H9 (cell line): ENCODE measurements around the gene C16orf87. TPM values are rescaled to one million over a fixed set of nuclear protein-coding genes. Genes with fewer than 3 reads are reported as not detected.
A peak's percentile ranks its signal among the peaks of the same experiment; 100 is the strongest.

Source experiments
- DNase-seq: peaks from one replicate; pipeline ENCODE4 v3.0.0-alpha.2; 2017
- H2AFZ ChIP-seq: one replicate; pipeline ENCODE4 v1.6.1; 2013; ENCODE audit warnings: mild to moderate bottlenecking, low read length, control low read depth, moderate library complexity
- H2AK5ac ChIP-seq: 2 replicates; pipeline ENCODE4 v1.6.1; 2013; ENCODE audit warnings: low read length, control low read depth, mixed read lengths; ENCODE audit not compliant: insufficient read length
- H2BK120ac ChIP-seq: one replicate; pipeline ENCODE4 v1.6.1; 2013; ENCODE audit warnings: low read depth, mild to moderate bottlenecking, low read length, control low read depth, inconsistent platforms; ENCODE audit not compliant: poor library complexity, severe bottlenecking
- H2BK12ac ChIP-seq: 2 replicates; pipeline ENCODE4 v1.6.1; 2013; ENCODE audit warnings: low read length, control low read depth, mixed read lengths, low read depth; ENCODE audit not compliant: insufficient read length
- H2BK15ac ChIP-seq: 2 replicates; pipeline ENCODE4 v1.6.1; 2013; ENCODE audit warnings: low read depth, low read length, control low read depth
- H2BK20ac ChIP-seq: one replicate; pipeline ENCODE4 v1.6.1; 2013; ENCODE audit warnings: low read depth, mild to moderate bottlenecking, low read length, control low read depth, inconsistent platforms; ENCODE audit not compliant: poor library complexity, severe bottlenecking
- H2BK5ac ChIP-seq: 2 replicates; pipeline ENCODE4 v1.6.1; 2013; ENCODE audit warnings: low read length, control low read depth, mixed read lengths; ENCODE audit not compliant: insufficient read length
- H3K14ac ChIP-seq: 2 replicates; pipeline ENCODE4 v1.6.1; 2013; ENCODE audit warnings: low read length, control low read depth; ENCODE audit not compliant: insufficient read depth
- H3K18ac ChIP-seq: 2 replicates; pipeline ENCODE4 v1.6.1; 2013; ENCODE audit warnings: low read depth, mild to moderate bottlenecking, mixed read lengths, low read length, control low read depth; ENCODE audit not compliant: insufficient read length
- H3K23ac ChIP-seq: 2 replicates; pipeline ENCODE4 v1.6.1; 2013; ENCODE audit warnings: low read length, control low read depth, mixed read lengths, low read depth; ENCODE audit not compliant: insufficient read length
- H3K23me2 ChIP-seq: 2 replicates; pipeline ENCODE4 v1.6.1; 2013; ENCODE audit warnings: low read depth, mild to moderate bottlenecking, mixed read lengths, low read length, control low read depth; ENCODE audit not compliant: insufficient read length, poor library complexity, severe bottlenecking
- H3K27ac ChIP-seq: 2 replicates; pipeline ENCODE4 v1.5.1; 2013; ENCODE audit warnings: low read length, control low read depth, mixed read lengths, low read depth; ENCODE audit not compliant: insufficient read length
- H3K27me3 ChIP-seq: 2 replicates; pipeline ENCODE4 v1.6.1; 2013; ENCODE audit warnings: low read length, control low read depth, inconsistent platforms; ENCODE audit not compliant: insufficient read depth
- H3K4ac ChIP-seq: 2 replicates; pipeline ENCODE4 v1.6.1; 2013; ENCODE audit warnings: low read depth, mild to moderate bottlenecking, control low read depth, inconsistent platforms, low read length, moderate library complexity
- H3K4me1 ChIP-seq: 2 replicates; pipeline ENCODE4 v1.6.1; 2013; ENCODE audit warnings: low read length, control low read depth, inconsistent platforms; ENCODE audit not compliant: insufficient read depth
- H3K4me2 ChIP-seq: 2 replicates; pipeline ENCODE4 v1.6.1; 2013; ENCODE audit warnings: low read length, control low read depth, mixed read lengths; ENCODE audit not compliant: insufficient read length, insufficient read depth
- H3K56ac ChIP-seq: 2 replicates; pipeline ENCODE4 v1.6.1; 2013; ENCODE audit warnings: low read depth, mild to moderate bottlenecking, mixed read lengths, low read length, control low read depth; ENCODE audit not compliant: insufficient read length
- H3K79me1 ChIP-seq: 2 replicates; pipeline ENCODE4 v1.6.1; 2013; ENCODE audit warnings: low read depth, mild to moderate bottlenecking, moderate library complexity, low read length, control low read depth, inconsistent platforms; ENCODE audit not compliant: insufficient read depth, poor library complexity, severe bottlenecking
- H3K79me2 ChIP-seq: 2 replicates; pipeline ENCODE4 v1.6.1; 2013; ENCODE audit warnings: low read length, control low read depth, inconsistent platforms; ENCODE audit not compliant: insufficient read depth
- H3K9ac ChIP-seq: 2 replicates; pipeline ENCODE4 v1.6.1; 2013; ENCODE audit warnings: low read length, control low read depth, mixed read lengths; ENCODE audit not compliant: insufficient read length; ENCODE audit errors: extremely low read depth
- H3K9me3 ChIP-seq: one replicate; pipeline ENCODE4 v1.6.1; 2013; ENCODE audit warnings: low read depth, low read length, inconsistent platforms; ENCODE audit not compliant: control insufficient read depth
- H3T11ph ChIP-seq: one replicate; pipeline ENCODE4 v1.6.1; 2013; ENCODE audit warnings: mild to moderate bottlenecking, low read length, control low read depth, inconsistent platforms
- H4K20me1 ChIP-seq: one replicate; pipeline ENCODE4 v1.6.1; 2013; ENCODE audit not compliant: control insufficient read depth, insufficient read length, insufficient read depth
- H4K5ac ChIP-seq: 2 replicates; pipeline ENCODE4 v1.6.1; 2013; ENCODE audit warnings: low read depth, mild to moderate bottlenecking, mixed read lengths, low read length, control low read depth; ENCODE audit not compliant: insufficient read length
- H4K8ac ChIP-seq: replicated peaks from 2 replicates; pipeline ENCODE4 v1.6.1; 2013; ENCODE audit warnings: low read length, control low read depth, mixed read lengths, low read depth; ENCODE audit not compliant: insufficient read length
- H4K91ac ChIP-seq: 2 replicates; pipeline ENCODE4 v1.6.1; 2013; ENCODE audit warnings: low read depth, mild to moderate bottlenecking, moderate library complexity, mixed read lengths, low read length, control low read depth; ENCODE audit not compliant: insufficient read length
- H3K27ac Mint-ChIP-seq, 3 experiments: 2 replicates in 2 of 3; 3 replicates in 1 of 3; pipeline ENCODE4 v1.8.0; 2020 to 2021; ENCODE audit warnings: mixed read lengths in 3 of 3, mild to moderate bottlenecking in 1 of 3, moderate library complexity in 1 of 3
- H3K27me3 Mint-ChIP-seq: 2 replicates; pipeline ENCODE4 v1.8.0; 2021; ENCODE audit warnings: low read depth, mild to moderate bottlenecking, moderate library complexity, mixed read lengths
- H3K36me3 Mint-ChIP-seq, 3 experiments: 2 replicates in 2 of 3; 3 replicates in 1 of 3; pipeline ENCODE4 v1.8.0; 2020 to 2021; ENCODE audit warnings: low read depth in 3 of 3, mixed read lengths in 3 of 3; ENCODE audit not compliant: insufficient read depth in 1 of 3
- H3K4me1 Mint-ChIP-seq, 2 experiments: 2 replicates each; pipeline ENCODE4 v1.8.0; 2020; ENCODE audit warnings: mixed read lengths in 2 of 2
- H3K4me3 Mint-ChIP-seq, 2 experiments: 2 replicates in 1 of 2; 3 replicates in 1 of 2; pipeline ENCODE4 v1.8.0; 2020 to 2021; ENCODE audit warnings: mild to moderate bottlenecking in 2 of 2, mixed read lengths in 2 of 2, moderate library complexity in 1 of 2
- H3K9me3 Mint-ChIP-seq, 2 experiments: 2 replicates in 1 of 2; 3 replicates in 1 of 2; pipeline ENCODE4 v1.8.0; 2020; ENCODE audit warnings: mild to moderate bottlenecking in 2 of 2, mixed read lengths in 2 of 2, moderate library complexity in 1 of 2
- WGBS: extraction: QIAGEN DNeasy Blood & Tissue Kit; methylation state at CpG from one replicate; pipeline ENCODE4 v1.1.7; 2013; ENCODE audit warnings: missing lambda C conversion rate, low lambda C conversion rate, mixed read lengths; ENCODE audit not compliant: insufficient read length; ENCODE audit errors: extremely low coverage; 5-methylcytosine and 5-hydroxymethylcytosine counted together
- total RNA-seq: library from RNA; stranded (reverse); gene quantifications from 2 replicates; pipeline ENCODE4 v1.2.1, GENCODE V29; 2021
- TF ChIP-seq, protein P1 (sequence below): fragments of 200-600 bp; sonication (generic); conservative IDR thresholded peaks from 3 replicates; pipeline ENCODE4 v1.8.0; 2021; ENCODE audit warnings: antibody characterized with exemption, mild to moderate bottlenecking

The C16orf87 gene
- total RNA-seq, 1 experiment from 2014 or later, result 16.7 TPM

DNA sequence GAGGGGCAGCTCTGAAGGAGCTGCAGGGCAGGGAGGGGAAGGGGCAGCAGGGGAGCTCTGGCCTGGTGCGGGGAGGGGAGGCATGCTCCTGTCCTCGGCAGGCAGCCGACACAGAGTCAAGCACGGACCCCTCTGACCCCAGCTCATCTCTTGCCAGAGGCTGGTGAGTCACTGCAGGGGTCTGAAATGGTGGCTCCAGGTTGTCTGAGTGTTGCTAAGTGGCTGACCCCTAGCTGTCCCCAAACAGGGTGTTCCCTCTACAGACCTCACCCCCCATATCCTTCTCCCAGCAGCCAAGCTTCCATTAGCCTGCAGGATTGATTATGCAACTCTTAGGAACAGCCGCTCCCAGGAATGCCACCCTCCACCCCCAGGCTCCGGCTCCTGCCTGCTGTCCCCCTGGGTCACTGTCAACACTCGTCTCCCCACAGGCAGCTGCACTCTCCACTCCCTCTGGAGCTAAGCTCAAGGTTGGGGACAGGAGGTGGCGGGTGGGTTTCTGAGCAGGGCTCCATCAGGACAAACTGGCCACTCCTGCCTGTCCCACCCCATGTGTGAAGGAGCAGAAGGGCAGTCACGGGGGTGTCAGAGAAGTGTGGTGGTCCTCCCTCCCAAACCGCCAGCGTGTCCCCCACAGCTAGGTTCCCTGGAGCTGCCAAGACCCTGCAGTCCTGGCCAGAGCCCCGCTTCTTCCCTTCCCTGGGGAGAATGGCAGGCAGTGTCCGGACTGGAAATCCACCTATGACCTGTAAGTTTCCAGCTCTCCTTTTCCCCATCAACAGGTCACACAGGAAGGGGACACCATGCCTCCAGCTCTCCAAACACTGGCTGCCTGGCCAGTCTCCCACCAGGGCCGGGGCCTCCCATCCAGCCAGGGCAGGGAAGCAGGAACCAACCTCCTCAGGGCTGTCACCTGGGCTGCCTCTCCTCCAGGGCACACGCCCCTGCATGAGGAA, 83.9 kb downstream of the C16orf87 start:
- no peak overlapping the region for H3K4me2 ChIP-seq
- peak overlapping the region; percentile 47 for H4K91ac ChIP-seq
- H3K14ac ChIP-seq, result peak overlapping the region; percentile 9; the same call in 1 of the 2 replicates
- no peaks in the 10 kb centered on the region for H3K9me3 Mint-ChIP-seq
- no peaks in the 10 kb centered on the region for H3K23me2 ChIP-seq
- no peak overlapping the region for H4K8ac ChIP-seq
- no peaks in the 10 kb centered on the region for H3K27me3 Mint-ChIP-seq
- H3K4me1 ChIP-seq, result 0 out of 2 replicates have a peak, but pooled peaks cover 6% of the 10 kb centered on the region
- no peak overlapping the region for H3K56ac ChIP-seq
- H3K79me2 ChIP-seq, result no peaks in the 10 kb centered on the region
- no peak overlapping the region for H2BK20ac ChIP-seq
- H4K5ac ChIP-seq, result no peak overlapping the region
- H3K27ac Mint-ChIP-seq, result peak overlapping the region in 2 of 3 experiments; percentile 40 to 64; a peak in 2 of 7 replicates
- no peak overlapping the region; the same call in 1 of the 2 replicates for H3K4ac ChIP-seq
- H2AFZ ChIP-seq, result no peak overlapping the region
- no peaks in the 10 kb centered on the region for H3K9me3 ChIP-seq
- no peaks in the 10 kb centered on the region for H3K79me1 ChIP-seq
- H3K23ac ChIP-seq, result no peak overlapping the region
- TF ChIP-seq, protein P1, sequence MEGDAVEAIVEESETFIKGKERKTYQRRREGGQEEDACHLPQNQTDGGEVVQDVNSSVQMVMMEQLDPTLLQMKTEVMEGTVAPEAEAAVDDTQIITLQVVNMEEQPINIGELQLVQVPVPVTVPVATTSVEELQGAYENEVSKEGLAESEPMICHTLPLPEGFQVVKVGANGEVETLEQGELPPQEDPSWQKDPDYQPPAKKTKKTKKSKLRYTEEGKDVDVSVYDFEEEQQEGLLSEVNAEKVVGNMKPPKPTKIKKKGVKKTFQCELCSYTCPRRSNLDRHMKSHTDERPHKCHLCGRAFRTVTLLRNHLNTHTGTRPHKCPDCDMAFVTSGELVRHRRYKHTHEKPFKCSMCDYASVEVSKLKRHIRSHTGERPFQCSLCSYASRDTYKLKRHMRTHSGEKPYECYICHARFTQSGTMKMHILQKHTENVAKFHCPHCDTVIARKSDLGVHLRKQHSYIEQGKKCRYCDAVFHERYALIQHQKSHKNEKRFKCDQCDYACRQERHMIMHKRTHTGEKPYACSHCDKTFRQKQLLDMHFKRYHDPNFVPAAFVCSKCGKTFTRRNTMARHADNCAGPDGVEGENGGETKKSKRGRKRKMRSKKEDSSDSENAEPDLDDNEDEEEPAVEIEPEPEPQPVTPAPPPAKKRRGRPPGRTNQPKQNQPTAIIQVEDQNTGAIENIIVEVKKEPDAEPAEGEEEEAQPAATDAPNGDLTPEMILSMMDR, result no peak
- no peak overlapping the region for H2AK5ac ChIP-seq
- H3K36me3 Mint-ChIP-seq, result no peaks in the 10 kb centered on the region
- no peak overlapping the region for H3K4me3 Mint-ChIP-seq
- no peaks in the 10 kb centered on the region for H3K27me3 ChIP-seq
- peak; percentile 39 for DNase-seq
- WGBS, result no CpG with 5 or more reads among the region's 15 CpGs
- H2BK5ac ChIP-seq, result no peak overlapping the region
- H2BK120ac ChIP-seq, result no peak overlapping the region
- no peak overlapping the region for H3T11ph ChIP-seq
- no peak overlapping the region for H3K27ac ChIP-seq
- peak overlapping the region; percentile 35 for H3K18ac ChIP-seq
- H3K9ac ChIP-seq, result no peak overlapping the region
- no peaks in the 10 kb centered on the region for H4K20me1 ChIP-seq
- peaks cover 36 to 43% of the 10 kb centered on the region in 2 experiments for H3K4me1 Mint-ChIP-seq
- no peak overlapping the region for H2BK12ac ChIP-seq
- H2BK15ac ChIP-seq, result no peak overlapping the region

Other genes with a start within 250 kb of the C16orf87 start
- gene SHCBP1, start 209.8 kb downstream of the C16orf87 start, total RNA-seq, result 16.6 and 17.2 TPM in 2 replicates
- gene VPS35, start 142.0 kb downstream of the C16orf87 start, total RNA-seq, result 66.9 and 70.4 TPM in 2 replicates
- 85.1 and 95.0 TPM in 2 replicates for gene ORC6, start 141.5 kb downstream of the C16orf87 start, total RNA-seq
- 0.39 and 0.90 TPM in 2 replicates for gene MYLK3, start 82.8 kb downstream of the C16orf87 start, total RNA-seq
- 68.3 and 68.8 TPM in 2 replicates for gene GPT2, start 53.2 kb upstream of the C16orf87 start, total RNA-seq
- gene DNAJA2, start 142.5 kb upstream of the C16orf87 start, total RNA-seq, result 102 and 107 TPM in 2 replicates